DOHH2 (cell line): ENCODE results near the gene CMTR1.

Experiments
- EZH2phosphoT487 ChIP-seq: fragments of 200-600 bp; sonication (generic); IDR thresholded peaks from 2 replicates; pipeline ENCODE4 v1.6.1; 2017; ENCODE audit warnings: borderline replicate concordance, mild to moderate bottlenecking, antibody characterized with exemption, low read length, moderate library complexity, mixed read lengths
- TF ChIP-seq, protein P1 (sequence below): fragments of 200-600 bp; sonication (generic); IDR thresholded peaks from one replicate; pipeline ENCODE4 v1.5.1; 2014; ENCODE audit warnings: antibody characterized with exemption, mild to moderate bottlenecking, low read depth, low read length; ENCODE audit not compliant: poor library complexity, severe bottlenecking

DNA sequence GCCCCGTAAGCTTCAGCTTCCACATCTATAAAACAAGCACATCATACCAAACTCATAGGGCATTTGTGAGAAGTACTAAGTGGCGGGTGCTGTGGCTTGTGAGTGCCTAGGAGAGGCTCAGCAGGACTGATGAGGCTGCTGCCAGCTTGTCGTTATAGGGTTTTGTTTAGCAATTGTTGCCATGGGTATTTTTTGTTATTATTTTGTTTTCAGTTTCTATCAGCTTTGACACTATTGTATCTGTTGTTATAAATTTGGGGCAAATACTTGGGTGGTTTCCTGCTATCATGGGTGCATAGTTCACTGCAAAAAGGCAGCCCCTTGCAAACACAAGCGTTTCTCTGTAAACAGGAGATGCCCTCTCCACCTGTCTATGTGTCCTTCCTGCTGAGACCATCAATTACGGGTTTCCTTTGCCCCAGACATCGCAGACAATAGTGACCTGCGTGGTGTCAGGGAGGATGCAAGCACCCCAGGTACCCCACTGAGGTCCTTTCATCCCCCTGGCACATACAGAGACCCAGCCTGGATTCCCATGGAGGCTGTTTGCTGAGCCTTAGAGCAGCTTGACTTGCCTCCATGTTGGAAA, 69.8 kb downstream of the CMTR1 start:
- TF ChIP-seq, protein P1, sequence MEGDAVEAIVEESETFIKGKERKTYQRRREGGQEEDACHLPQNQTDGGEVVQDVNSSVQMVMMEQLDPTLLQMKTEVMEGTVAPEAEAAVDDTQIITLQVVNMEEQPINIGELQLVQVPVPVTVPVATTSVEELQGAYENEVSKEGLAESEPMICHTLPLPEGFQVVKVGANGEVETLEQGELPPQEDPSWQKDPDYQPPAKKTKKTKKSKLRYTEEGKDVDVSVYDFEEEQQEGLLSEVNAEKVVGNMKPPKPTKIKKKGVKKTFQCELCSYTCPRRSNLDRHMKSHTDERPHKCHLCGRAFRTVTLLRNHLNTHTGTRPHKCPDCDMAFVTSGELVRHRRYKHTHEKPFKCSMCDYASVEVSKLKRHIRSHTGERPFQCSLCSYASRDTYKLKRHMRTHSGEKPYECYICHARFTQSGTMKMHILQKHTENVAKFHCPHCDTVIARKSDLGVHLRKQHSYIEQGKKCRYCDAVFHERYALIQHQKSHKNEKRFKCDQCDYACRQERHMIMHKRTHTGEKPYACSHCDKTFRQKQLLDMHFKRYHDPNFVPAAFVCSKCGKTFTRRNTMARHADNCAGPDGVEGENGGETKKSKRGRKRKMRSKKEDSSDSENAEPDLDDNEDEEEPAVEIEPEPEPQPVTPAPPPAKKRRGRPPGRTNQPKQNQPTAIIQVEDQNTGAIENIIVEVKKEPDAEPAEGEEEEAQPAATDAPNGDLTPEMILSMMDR: no peak
- no peak for TF ChIP-seq EZH2phosphoT487
